ENCODE measurements around the gene KLF2. TPM values are rescaled to one million over a fixed set of nuclear protein-coding genes. Genes with fewer than 3 reads are reported as not detected.

Gene KLF2
- total RNA-seq, 1 donor from 2014 or later = 137 TPM

DNA sequence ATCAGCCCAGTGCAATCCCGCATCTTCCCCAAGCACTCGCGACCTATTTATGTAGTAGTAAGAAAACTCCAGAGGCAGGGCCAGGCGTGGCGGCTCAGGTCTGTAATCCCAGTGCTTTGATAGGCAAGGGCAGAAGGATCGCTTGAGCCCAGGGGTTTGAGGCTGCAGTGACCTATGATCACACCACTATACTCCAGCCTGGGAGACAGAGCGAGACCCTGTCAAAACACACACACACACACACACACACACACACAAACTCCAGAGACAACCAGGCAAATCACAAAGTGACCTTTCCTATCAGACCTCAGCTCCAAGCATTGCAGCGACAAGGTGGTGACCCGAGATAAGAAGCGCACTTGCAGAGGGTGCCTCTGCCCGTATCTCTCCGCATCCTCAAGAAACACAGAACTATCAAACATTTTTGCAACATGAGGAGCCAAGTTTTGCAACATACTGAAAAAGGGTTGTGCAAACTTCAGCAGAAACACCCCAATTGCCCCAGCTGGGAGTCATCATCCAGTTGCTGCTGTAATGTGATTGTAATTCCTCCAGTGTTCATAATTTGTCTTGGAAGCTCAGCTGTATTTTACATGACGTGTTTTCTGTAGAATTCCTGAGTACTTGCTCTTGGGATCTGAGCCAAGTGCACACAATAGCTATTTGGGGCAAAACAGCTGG, 8.7 kb upstream of the KLF2 start:
- Histone ChIP-seq H3K27me3 (ENCODE audit: low read depth) (no peaks in the 10 kb centered on the region), H3K4me3 (no peak overlapping the region), H3K9me3 (no peaks in the 10 kb centered on the region), H3K36me3 (no peaks in the 10 kb centered on the region), H3K27ac (peak overlapping the region; percentile 83), H3K4me1 (peaks cover 37% of the 10 kb centered on the region)
- ATAC-seq (peak; percentile 73 to 76), DNase-seq (peak; percentile 51)
- intact Hi-C loops (cut with DNase I) = no loop called here
- TF ChIP-seq, protein P1, sequence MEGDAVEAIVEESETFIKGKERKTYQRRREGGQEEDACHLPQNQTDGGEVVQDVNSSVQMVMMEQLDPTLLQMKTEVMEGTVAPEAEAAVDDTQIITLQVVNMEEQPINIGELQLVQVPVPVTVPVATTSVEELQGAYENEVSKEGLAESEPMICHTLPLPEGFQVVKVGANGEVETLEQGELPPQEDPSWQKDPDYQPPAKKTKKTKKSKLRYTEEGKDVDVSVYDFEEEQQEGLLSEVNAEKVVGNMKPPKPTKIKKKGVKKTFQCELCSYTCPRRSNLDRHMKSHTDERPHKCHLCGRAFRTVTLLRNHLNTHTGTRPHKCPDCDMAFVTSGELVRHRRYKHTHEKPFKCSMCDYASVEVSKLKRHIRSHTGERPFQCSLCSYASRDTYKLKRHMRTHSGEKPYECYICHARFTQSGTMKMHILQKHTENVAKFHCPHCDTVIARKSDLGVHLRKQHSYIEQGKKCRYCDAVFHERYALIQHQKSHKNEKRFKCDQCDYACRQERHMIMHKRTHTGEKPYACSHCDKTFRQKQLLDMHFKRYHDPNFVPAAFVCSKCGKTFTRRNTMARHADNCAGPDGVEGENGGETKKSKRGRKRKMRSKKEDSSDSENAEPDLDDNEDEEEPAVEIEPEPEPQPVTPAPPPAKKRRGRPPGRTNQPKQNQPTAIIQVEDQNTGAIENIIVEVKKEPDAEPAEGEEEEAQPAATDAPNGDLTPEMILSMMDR (IDR thresholded peaks at IDR 0.05) = no peak

DNA sequence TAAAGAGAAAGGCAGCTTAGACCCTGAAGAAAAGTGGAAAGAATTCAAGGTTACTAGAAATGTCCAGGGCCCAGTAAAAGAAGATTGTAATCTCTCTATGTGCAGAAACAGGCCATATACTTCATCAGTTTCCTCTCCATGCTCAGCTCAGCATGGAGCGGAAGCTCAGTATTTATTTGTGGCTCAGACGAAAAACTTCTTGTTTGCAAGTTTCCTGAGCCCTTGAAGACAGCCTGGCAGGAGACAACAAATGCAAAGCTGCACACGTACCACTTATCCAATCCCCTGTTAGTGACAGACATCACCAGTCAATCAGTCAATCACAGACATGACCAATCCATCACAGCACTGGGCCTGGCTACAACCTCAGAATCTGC, 8.1 kb upstream of the KLF2 start:
- H3K9me3 ChIP-seq = no peaks in the 10 kb centered on the region
- TF ChIP-seq, protein P1 (IDR thresholded peaks at IDR 0.05) = no peak
- H3K4me3 ChIP-seq = no peak overlapping the region
- H3K27ac ChIP-seq = peak overlapping the region; percentile 83
- H3K36me3 ChIP-seq = no peaks in the 10 kb centered on the region
- peaks cover 37% of the 10 kb centered on the region for H3K4me1 ChIP-seq
- intact Hi-C loops (cut with DNase I) = no loop called here
- ATAC-seq (peak; percentile 24 to 42), DNase-seq (no peak)
- no peaks in the 10 kb centered on the region for H3K27me3 ChIP-seq (ENCODE audit: low read depth)

DNA sequence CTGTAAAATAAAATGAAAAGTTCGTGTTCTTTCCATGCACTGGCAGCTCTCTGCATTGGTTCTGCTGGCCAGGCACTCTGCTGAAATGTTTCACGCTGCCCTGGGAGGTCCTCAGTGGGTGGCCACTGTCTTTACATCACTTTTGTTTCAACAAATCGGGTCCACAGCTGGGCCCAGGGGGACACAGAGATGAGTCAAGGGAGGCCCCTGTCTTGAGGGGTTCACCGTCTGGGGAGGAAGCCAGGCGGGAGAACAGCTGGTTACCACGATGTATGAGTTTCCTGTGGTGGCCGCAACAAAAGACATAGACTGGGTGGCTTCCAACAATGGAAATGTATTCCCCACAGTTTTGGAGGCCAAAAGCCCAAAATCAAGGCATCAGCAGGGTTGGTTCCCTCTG, 5.1 kb upstream of the KLF2 start:
- Histone ChIP-seq H3K27me3 (ENCODE audit: low read depth) (no peaks in the 10 kb centered on the region), H3K27ac (peak overlapping the region; percentile 13), H3K36me3 (no peaks in the 10 kb centered on the region), H3K9me3 (no peaks in the 10 kb centered on the region), H3K4me1 (peaks cover 32% of the 10 kb centered on the region), H3K4me3 (no peak overlapping the region)
- intact Hi-C loops (cut with DNase I) = no loop called here
- ATAC-seq (no peak), DNase-seq (no peak)
- TF ChIP-seq, protein P1 (IDR thresholded peaks at IDR 0.05) = no peak

DNA sequence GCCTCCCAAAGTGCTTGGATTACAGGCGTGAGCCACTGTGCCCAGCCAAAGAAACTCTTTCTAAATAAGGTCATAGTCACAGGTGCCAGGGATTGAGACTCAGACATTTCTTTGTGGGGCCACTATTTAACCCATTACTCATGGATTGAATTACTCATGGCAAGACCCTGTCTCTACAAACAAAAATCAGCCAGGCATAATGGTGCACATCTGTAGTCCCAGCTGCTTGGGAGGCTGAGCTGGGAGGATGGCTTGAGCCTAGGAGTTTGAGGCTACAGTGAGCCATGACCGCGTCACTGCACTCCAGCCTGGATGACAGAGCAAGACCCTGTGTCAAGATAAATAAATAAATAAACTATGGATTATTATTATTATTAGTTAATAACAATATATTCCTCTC, 3.6 kb upstream of the KLF2 start:
- Histone ChIP-seq H3K36me3 (peaks cover 3% of the 10 kb centered on the region), H3K9me3 (no peaks in the 10 kb centered on the region), H3K4me1 (peaks cover 18% of the 10 kb centered on the region), H3K27ac (no peak overlapping the region), H3K27me3 (ENCODE audit: low read depth) (no peaks in the 10 kb centered on the region), H3K4me3 (no peak overlapping the region)
- ATAC-seq (no peak), DNase-seq (no peak)
- TF ChIP-seq, protein P1 (IDR thresholded peaks at IDR 0.05) = no peak
- intact Hi-C loops (cut with DNase I) = no loop called here

DNA sequence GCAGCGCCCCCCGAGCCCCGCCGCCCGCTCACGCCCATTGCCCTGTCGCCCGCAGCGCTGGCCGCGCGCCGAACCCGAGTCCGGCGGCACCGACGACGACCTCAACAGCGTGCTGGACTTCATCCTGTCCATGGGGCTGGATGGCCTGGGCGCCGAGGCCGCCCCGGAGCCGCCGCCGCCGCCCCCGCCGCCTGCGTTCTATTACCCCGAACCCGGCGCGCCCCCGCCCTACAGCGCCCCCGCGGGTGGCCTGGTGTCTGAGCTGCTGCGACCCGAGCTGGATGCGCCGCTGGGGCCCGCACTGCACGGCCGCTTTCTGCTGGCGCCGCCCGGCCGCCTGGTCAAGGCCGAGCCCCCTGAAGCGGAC, 518 bp downstream of the KLF2 start:
- ATAC-seq = peak; percentile 10 to 15
- intact Hi-C loops (cut with DNase I) = no loop called here

More for the DNA sequence above, 518 bp downstream of the KLF2 start:
- Histone ChIP-seq H3K36me3 (peaks cover 26% of the 10 kb centered on the region), H3K27ac (peak overlapping the region; percentile 98), H3K4me1 (peaks cover 35% of the 10 kb centered on the region), H3K4me3 (peak overlapping the region; percentile 82), H3K27me3 (ENCODE audit: low read depth) (no peaks in the 10 kb centered on the region), H3K9me3 (no peaks in the 10 kb centered on the region)
- peak; percentile 76 for DNase-seq
- TF ChIP-seq, protein P1 (IDR thresholded peaks at IDR 0.05) = no peak
